Stimulated activated CD4-positive, alpha-beta T cell treated with anti-CD3 and anti-CD28 coated beads, Interleukin-12 subunit alpha, Interleukin-12 subunit beta, amount 100 ng/mL, for 48 hours (primary cell): ENCODE data around the gene TIE1.

Experiments
- DNase-seq, 3 donors: peaks; one replicate each; pipeline ENCODE4 v3.0.0-alpha.2; 2020; ENCODE audit warnings: low read depth in 2 of 3, low spot score in 1 of 3

The TIE1 gene

GRCh38 chr1:43311521-43311920, 10.7 kb downstream of the TIE1 start:
- no peak for DNase-seq

GRCh38 chr1:43312212-43312623, 11.4 kb downstream of the TIE1 start:
- DNase-seq = no peak

GRCh38 chr1:43312663-43313515, 12.1 kb downstream of the TIE1 start:
- DNase-seq = no peak

GRCh38 chr1:43313771-43314170, 13.0 kb downstream of the TIE1 start:
- DNase-seq = no peak

- DNase-seq = no peak
Measured at GRCh38 chr1:43314233-43314632, 13.5 kb downstream of the TIE1 start.

GRCh38 chr1:43315481-43315880, 14.7 kb downstream of the TIE1 start:
- DNase-seq = no peak

- DNase-seq = no peak
Measured at GRCh38 chr1:43315963-43316737, 15.4 kb downstream of the TIE1 start.

- no peak for DNase-seq
Measured at GRCh38 chr1:43316738-43317520, 16.1 kb downstream of the TIE1 start.

- DNase-seq = no peak
Measured at GRCh38 chr1:43317817-43318471, 17.2 kb downstream of the TIE1 start.

GRCh38 chr1:43318831-43319230, 18.0 kb downstream of the TIE1 start:
- DNase-seq = no peak

GRCh38 chr1:43319288-43319687, 18.5 kb downstream of the TIE1 start:
- DNase-seq = no peak

GRCh38 chr1:43319766-43320165, 19.0 kb downstream of the TIE1 start:
- no peak for DNase-seq

- DNase-seq = no peak
Measured at GRCh38 chr1:43321331-43321891, 20.6 kb downstream of the TIE1 start.

GRCh38 chr1:43322506-43322905, 21.7 kb downstream of the TIE1 start:
- DNase-seq = no peak

- no peak for DNase-seq
Measured at GRCh38 chr1:43324810-43325209, 24.0 kb downstream of the TIE1 start.

GRCh38 chr1:43325381-43325780, 24.6 kb downstream of the TIE1 start:
- DNase-seq = no peak

GRCh38 chr1:43327549-43328292, 26.9 kb downstream of the TIE1 start:
- DNase-seq = no peak

- DNase-seq = peak; percentile 58 to 75 (median 67)
Measured at GRCh38 chr1:43329995-43330751, 29.4 kb downstream of the TIE1 start.

GRCh38 chr1:43331688-43332087, 30.9 kb downstream of the TIE1 start:
- DNase-seq = no peak
